ENCODE measurements around the gene SIRT5. TPM values are rescaled to one million over a fixed set of nuclear protein-coding genes. Genes with fewer than 3 reads are reported as not detected.

The SIRT5 gene
- total and polyA plus RNA-seq, 2 experiments from 2014 or later: 9.8 to 13.1 TPM

DNA sequence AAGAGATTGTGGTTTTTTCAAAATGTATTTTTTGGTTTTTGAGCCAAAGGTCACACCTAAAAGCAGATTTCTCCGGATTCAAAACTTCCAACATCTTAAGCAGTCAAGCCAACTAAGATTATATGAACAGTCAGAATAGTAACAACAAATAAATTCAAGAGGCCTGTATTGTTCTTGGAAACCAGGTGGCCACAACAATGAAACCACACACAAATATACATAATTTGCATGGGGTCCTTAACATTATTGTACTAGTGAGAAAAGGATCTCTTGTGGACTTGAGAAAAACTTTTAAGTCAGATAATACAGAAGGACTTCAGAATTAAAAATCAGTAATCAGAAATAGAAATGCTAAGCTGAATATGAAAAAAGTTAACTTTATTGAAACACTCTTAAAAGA is 81.3 kb downstream of the SIRT5 start (continued):
- TF ChIP-seq, protein P1, sequence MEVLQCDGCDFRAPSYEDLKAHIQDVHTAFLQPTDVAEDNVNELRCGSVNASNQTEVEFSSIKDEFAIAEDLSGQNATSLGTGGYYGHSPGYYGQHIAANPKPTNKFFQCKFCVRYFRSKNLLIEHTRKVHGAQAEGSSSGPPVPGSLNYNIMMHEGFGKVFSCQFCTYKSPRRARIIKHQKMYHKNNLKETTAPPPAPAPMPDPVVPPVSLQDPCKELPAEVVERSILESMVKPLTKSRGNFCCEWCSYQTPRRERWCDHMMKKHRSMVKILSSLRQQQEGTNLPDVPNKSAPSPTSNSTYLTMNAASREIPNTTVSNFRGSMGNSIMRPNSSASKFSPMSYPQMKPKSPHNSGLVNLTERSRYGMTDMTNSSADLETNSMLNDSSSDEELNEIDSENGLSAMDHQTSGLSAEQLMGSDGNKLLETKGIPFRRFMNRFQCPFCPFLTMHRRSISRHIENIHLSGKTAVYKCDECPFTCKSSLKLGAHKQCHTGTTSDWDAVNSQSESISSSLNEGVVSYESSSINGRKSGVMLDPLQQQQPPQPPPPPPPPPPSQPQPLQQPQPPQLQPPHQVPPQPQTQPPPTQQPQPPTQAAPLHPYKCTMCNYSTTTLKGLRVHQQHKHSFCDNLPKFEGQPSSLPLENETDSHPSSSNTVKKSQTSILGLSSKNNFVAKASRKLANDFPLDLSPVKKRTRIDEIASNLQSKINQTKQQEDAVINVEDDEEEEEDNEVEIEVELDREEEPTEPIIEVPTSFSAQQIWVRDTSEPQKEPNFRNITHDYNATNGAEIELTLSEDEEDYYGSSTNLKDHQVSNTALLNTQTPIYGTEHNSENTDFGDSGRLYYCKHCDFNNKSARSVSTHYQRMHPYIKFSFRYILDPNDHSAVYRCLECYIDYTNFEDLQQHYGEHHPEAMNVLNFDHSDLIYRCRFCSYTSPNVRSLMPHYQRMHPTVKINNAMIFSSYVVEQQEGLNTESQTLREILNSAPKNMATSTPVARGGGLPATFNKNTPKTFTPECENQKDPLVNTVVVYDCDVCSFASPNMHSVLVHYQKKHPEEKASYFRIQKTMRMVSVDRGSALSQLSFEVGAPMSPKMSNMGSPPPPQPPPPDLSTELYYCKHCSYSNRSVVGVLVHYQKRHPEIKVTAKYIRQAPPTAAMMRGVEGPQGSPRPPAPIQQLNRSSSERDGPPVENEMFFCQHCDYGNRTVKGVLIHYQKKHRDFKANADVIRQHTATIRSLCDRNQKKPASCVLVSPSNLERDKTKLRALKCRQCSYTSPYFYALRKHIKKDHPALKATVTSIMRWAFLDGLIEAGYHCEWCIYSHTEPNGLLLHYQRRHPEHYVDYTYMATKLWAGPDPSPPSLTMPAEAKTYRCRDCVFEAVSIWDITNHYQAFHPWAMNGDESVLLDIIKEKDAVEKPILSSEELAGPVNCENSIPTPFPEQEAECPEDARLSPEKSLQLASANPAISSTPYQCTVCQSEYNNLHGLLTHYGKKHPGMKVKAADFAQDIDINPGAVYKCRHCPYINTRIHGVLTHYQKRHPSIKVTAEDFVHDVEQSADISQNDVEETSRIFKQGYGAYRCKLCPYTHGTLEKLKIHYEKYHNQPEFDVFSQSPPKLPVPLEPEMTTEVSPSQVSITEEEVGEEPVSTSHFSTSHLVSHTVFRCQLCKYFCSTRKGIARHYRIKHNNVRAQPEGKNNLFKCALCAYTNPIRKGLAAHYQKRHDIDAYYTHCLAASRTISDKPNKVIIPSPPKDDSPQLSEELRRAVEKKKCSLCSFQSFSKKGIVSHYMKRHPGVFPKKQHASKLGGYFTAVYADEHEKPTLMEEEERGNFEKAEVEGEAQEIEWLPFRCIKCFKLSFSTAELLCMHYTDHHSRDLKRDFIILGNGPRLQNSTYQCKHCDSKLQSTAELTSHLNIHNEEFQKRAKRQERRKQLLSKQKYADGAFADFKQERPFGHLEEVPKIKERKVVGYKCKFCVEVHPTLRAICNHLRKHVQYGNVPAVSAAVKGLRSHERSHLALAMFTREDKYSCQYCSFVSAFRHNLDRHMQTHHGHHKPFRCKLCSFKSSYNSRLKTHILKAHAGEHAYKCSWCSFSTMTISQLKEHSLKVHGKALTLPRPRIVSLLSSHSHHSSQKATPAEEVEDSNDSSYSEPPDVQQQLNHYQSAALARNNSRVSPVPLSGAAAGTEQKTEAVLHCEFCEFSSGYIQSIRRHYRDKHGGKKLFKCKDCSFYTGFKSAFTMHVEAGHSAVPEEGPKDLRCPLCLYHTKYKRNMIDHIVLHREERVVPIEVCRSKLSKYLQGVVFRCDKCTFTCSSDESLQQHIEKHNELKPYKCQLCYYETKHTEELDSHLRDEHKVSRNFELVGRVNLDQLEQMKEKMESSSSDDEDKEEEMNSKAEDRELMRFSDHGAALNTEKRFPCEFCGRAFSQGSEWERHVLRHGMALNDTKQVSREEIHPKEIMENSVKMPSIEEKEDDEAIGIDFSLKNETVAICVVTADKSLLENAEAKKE (CRISPR knock-in tag; IDR thresholded peaks at IDR 0.05): no peak
- TF ChIP-seq ZNF331 (CRISPR knock-in tag; IDR thresholded peaks at IDR 0.05; ENCODE audit: low read depth) (no peak), NANOG (IDR thresholded peaks at IDR 0.05; ENCODE audit: borderline replicate concordance) (no peak), CTCF (conservative IDR thresholded peaks at IDR 0.05; ENCODE audit: low read depth in 2 of 2) (no peak), STAT1 (IDR thresholded peaks at IDR 0.05; ENCODE audit: unreplicated experiment) (no peak), POLR2AphosphoS5 (IDR thresholded peaks at IDR 0.05; ENCODE audit: low read depth) (no peak)

DNA sequence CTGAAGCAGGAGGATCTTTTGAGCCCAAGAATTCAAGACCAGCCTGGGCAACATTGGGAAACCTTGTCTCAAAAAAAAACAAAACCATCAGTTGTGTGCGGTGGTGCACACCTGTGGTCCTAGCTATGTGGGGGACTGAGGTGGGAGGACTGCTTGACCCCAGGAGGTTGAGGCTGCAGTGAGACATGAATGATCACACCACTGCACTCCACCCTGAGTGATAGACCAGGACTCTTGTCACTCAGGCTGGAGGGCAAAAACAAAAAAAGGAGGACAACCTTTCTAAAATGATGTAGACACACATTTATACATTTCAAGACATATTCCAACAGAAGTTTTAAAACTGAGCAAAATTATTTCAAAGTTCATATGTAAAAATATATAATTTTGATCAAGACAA is 85.9 kb downstream of the SIRT5 start:
- Histone ChIP-seq H4K20me1 (replicated peaks; ENCODE audit: insufficient read depth) (peaks cover 6% of the 10 kb centered on the region), H3K79me2 (replicated peaks; ENCODE audit: insufficient read depth) (peaks cover 69% of the 10 kb centered on the region), H3K27ac (ENCODE audit: low read depth) (no peak overlapping the region), H3K36me3 (ENCODE audit: insufficient read depth) (no peaks in the 10 kb centered on the region), H2AFZ (no peak overlapping the region), H3F3A (replicated peaks; ENCODE audit: low read depth) (no peaks in the 10 kb centered on the region), H3K4me1 (ENCODE audit: insufficient read depth) (peaks cover 13% of the 10 kb centered on the region; the same call in 1 of the 2 replicates), H3K27me3 (ENCODE audit: insufficient read depth) (no peaks in the 10 kb centered on the region), H3K4me3 (no peak overlapping the region), H3K4me2 (no peak overlapping the region), H3K9me2 (ENCODE audit: insufficient read depth) (no peaks in the 10 kb centered on the region)
- Mint-ChIP-seq H3K4me1 (peaks cover 36% of the 10 kb centered on the region), H3K4me3 (no peak overlapping the region), H3K36me3 (ENCODE audit: low read depth) (no peaks in the 10 kb centered on the region), H3K27ac (no peak overlapping the region), H3K27me3 (ENCODE audit: insufficient read depth, low read depth, poor library complexity) (no peaks in the 10 kb centered on the region), H3K9me3 (no peaks in the 10 kb centered on the region)
- ATAC-seq (no peak), DNase-seq (ENCODE audit: low spot score) (no peak)
- TF ChIP-seq EZH2phosphoT487 (IDR thresholded peaks at IDR 0.05; ENCODE audit: unreplicated experiment) (no peak), NANOG (IDR thresholded peaks at IDR 0.05; ENCODE audit: borderline replicate concordance) (no peak), POLR2AphosphoS5 (IDR thresholded peaks at IDR 0.05; ENCODE audit: low read depth) (no peak), ZNF114 (CRISPR knock-in tag; IDR thresholded peaks at IDR 0.05) (no peak), REST (IDR thresholded peaks at IDR 0.05; ENCODE audit: unreplicated experiment) (no peak), CTCF (conservative IDR thresholded peaks at IDR 0.05; ENCODE audit: low read depth in 2 of 2) (no peak), STAT1 (IDR thresholded peaks at IDR 0.05; ENCODE audit: unreplicated experiment) (no peak), JUNB (IDR thresholded peaks at IDR 0.05; ENCODE audit: unreplicated experiment) (no peak)

All from GM23338 (cell line).